GM19463 (cell line): ENCODE results near the gene NT5C3A.

ENCODE experiments used
- ATAC-seq: cut with Tn5 transposase; IDR thresholded peaks from one replicate; pipeline ENCODE4 v1.9.1; 2021; ENCODE audit warnings: mild to moderate bottlenecking, moderate library complexity; ENCODE audit not compliant: unreplicated experiment

Gene NT5C3A

GRCh38 chr7:33076737-33077136 is 14.2 kb upstream of the NT5C3A start:
- ATAC-seq: peak; percentile 53

GRCh38 chr7:33075818-33076518 is 13.4 kb upstream of the NT5C3A start:
- no peak for ATAC-seq

GRCh38 chr7:33073243-33073642 is 10.7 kb upstream of the NT5C3A start:
- no peak for ATAC-seq

- no peak for ATAC-seq
These were observed 9.9 kb upstream of the NT5C3A start for GRCh38 chr7:33072471-33072870.

GRCh38 chr7:33070831-33071230 is 8.3 kb upstream of the NT5C3A start:
- no peak for ATAC-seq

GRCh38 chr7:33070277-33070676 is 7.7 kb upstream of the NT5C3A start:
- ATAC-seq: no peak

GRCh38 chr7:33067921-33068320 is 5.3 kb upstream of the NT5C3A start:
- no peak for ATAC-seq

GRCh38 chr7:33066771-33067170 is 4.2 kb upstream of the NT5C3A start:
- ATAC-seq: no peak

- ATAC-seq: no peak
These were observed 3.4 kb upstream of the NT5C3A start for GRCh38 chr7:33065981-33066380.

- peak; percentile 89 for ATAC-seq
These were observed 337 bp upstream of the NT5C3A start for GRCh38 chr7:33062782-33063443.

GRCh38 chr7:33061282-33061937 is 1.2 kb downstream of the NT5C3A start:
- ATAC-seq: no peak

GRCh38 chr7:33059635-33060034 is 2.9 kb downstream of the NT5C3A start:
- ATAC-seq: no peak

GRCh38 chr7:33055158-33055557 is 7.4 kb downstream of the NT5C3A start:
- ATAC-seq: no peak

- no peak for ATAC-seq
These were observed 8.2 kb downstream of the NT5C3A start for GRCh38 chr7:33054261-33054964.

- ATAC-seq: no peak
These were observed 8.9 kb downstream of the NT5C3A start for GRCh38 chr7:33053721-33054120.

- ATAC-seq: peak; percentile 58
These were observed 11.8 kb downstream of the NT5C3A start for GRCh38 chr7:33050535-33051318.

GRCh38 chr7:33048704-33049103 is 13.9 kb downstream of the NT5C3A start:
- ATAC-seq: no peak

GRCh38 chr7:33048257-33048656 is 14.3 kb downstream of the NT5C3A start:
- no peak for ATAC-seq

GRCh38 chr7:33044986-33045385 is 17.6 kb downstream of the NT5C3A start:
- peak; percentile 29 for ATAC-seq

- ATAC-seq: no peak
These were observed 18.2 kb downstream of the NT5C3A start for GRCh38 chr7:33044401-33044718.
